Calu3 (cell line): ENCODE measurements around the gene LSS. TPM values are rescaled to one million over a fixed set of nuclear protein-coding genes. Genes with fewer than 3 reads are reported as not detected.
"Not testable (repeated sequence)": the region's sequence is repeated elsewhere in the genome, so short reads cannot be mapped to it uniquely, and the experiment has no call there.

ENCODE experiments used
- BruUV-seq: library from RNA; stranded (reverse); fragments of 400-500 nt; replicated peaks from 2 replicates; lab custom pipeline; 2021; lab: Mats Ljungman, UMichigan
- CTCF ChIA-PET: fragments of 300-600 bp; sonication (Branson Sonifier 250); formaldehyde crosslinking; loops from one replicate; lab custom pipeline; 2022; ENCODE audit warnings: antibody characterized with exemption; lab: Charles Lee
- DNase-seq: peaks from one replicate; pipeline ENCODE4 v3.0.0; 2022
- H3K27ac Mint-ChIP-seq: one replicate; pipeline ENCODE4 v1.8.0; 2022; ENCODE audit warnings: mixed read lengths; ENCODE audit not compliant: unreplicated experiment
- H3K27me3 Mint-ChIP-seq: one replicate; pipeline ENCODE4 v1.8.0; 2022; ENCODE audit warnings: mixed read lengths; ENCODE audit not compliant: unreplicated experiment
- H3K36me3 Mint-ChIP-seq: one replicate; pipeline ENCODE4 v1.8.0; 2022; ENCODE audit warnings: mild to moderate bottlenecking, moderate library complexity, mixed read lengths; ENCODE audit not compliant: insufficient read depth, unreplicated experiment
- H3K4me1 Mint-ChIP-seq: one replicate; pipeline ENCODE4 v1.8.0; 2022; ENCODE audit warnings: mild to moderate bottlenecking, low read depth, mixed read lengths; ENCODE audit not compliant: unreplicated experiment
- H3K4me3 Mint-ChIP-seq: one replicate; pipeline ENCODE4 v1.8.0; 2022; ENCODE audit warnings: mild to moderate bottlenecking, low read depth, moderate library complexity, mixed read lengths; ENCODE audit not compliant: unreplicated experiment
- H3K9me3 Mint-ChIP-seq: one replicate; pipeline ENCODE4 v1.8.0; 2022; ENCODE audit warnings: low read depth, mixed read lengths; ENCODE audit not compliant: unreplicated experiment
- intact Hi-C: fragments of 100-400 bp; cut with micrococcal nuclease; formaldehyde crosslinking; loops from one replicate; pipeline ENCODE4 v1.10.0; 2022; ENCODE audit not compliant: unreplicated experiment
- total RNA-seq: library from RNA; stranded (reverse); gene quantifications from 2 replicates; pipeline ENCODE4 v1.2.3, GENCODE V29; 2022
- TF ChIP-seq, protein P1 (sequence below): fragments of 200-600 bp; IDR thresholded peaks from one replicate; pipeline ENCODE4 v1.8.0; 2022; ENCODE audit warnings: antibody characterized with exemption; ENCODE audit not compliant: unreplicated experiment

The LSS gene
- total RNA-seq, 1 experiment from 2014 or later, result 55.1 TPM

- intact Hi-C loops, result no loop called here
- no peak overlapping the region for H3K4me3 Mint-ChIP-seq
- no peaks in the 10 kb centered on the region for H3K4me1 Mint-ChIP-seq
- H3K9me3 Mint-ChIP-seq, result no peaks in the 10 kb centered on the region
- H3K27me3 Mint-ChIP-seq, result no peaks in the 10 kb centered on the region
- TF ChIP-seq, protein P1, sequence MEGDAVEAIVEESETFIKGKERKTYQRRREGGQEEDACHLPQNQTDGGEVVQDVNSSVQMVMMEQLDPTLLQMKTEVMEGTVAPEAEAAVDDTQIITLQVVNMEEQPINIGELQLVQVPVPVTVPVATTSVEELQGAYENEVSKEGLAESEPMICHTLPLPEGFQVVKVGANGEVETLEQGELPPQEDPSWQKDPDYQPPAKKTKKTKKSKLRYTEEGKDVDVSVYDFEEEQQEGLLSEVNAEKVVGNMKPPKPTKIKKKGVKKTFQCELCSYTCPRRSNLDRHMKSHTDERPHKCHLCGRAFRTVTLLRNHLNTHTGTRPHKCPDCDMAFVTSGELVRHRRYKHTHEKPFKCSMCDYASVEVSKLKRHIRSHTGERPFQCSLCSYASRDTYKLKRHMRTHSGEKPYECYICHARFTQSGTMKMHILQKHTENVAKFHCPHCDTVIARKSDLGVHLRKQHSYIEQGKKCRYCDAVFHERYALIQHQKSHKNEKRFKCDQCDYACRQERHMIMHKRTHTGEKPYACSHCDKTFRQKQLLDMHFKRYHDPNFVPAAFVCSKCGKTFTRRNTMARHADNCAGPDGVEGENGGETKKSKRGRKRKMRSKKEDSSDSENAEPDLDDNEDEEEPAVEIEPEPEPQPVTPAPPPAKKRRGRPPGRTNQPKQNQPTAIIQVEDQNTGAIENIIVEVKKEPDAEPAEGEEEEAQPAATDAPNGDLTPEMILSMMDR, result no peak
- no peak for DNase-seq
- no peak overlapping the region for H3K27ac Mint-ChIP-seq
- CTCF ChIA-PET, result no interaction called here
- no TSS peak for BruUV-seq
- H3K36me3 Mint-ChIP-seq, result peaks cover 39% of the 10 kb centered on the region
Observed at GRCh38 chr21:46202592-46203202, 25.9 kb downstream of the LSS start.

GRCh38 chr21:46200877-46201803, 27.4 kb downstream of the LSS start:
- H3K4me3 Mint-ChIP-seq, CTCF ChIA-PET, H3K27ac Mint-ChIP-seq, BruUV-seq, DNase-seq, H3K27me3 Mint-ChIP-seq, H3K4me1 Mint-ChIP-seq, intact Hi-C loops, H3K9me3 Mint-ChIP-seq: not testable (repeated sequence)
- H3K36me3 Mint-ChIP-seq, result peaks cover 50% of the 10 kb centered on the region

- no TSS peak for BruUV-seq
- Mint-ChIP-seq H3K36me3 (peaks cover 50% of the 10 kb centered on the region), H3K27me3 (no peaks in the 10 kb centered on the region), H3K9me3 (no peaks in the 10 kb centered on the region), H3K27ac (no peak overlapping the region), H3K4me1 (no peaks in the 10 kb centered on the region), H3K4me3 (no peak overlapping the region)
- DNase-seq, result no peak
- CTCF ChIA-PET, result no interaction called here
- TF ChIP-seq, protein P1, result no peak
- intact Hi-C loops, result no loop called here
Observed at GRCh38 chr21:46199436-46200373, 28.9 kb downstream of the LSS start.

DNA sequence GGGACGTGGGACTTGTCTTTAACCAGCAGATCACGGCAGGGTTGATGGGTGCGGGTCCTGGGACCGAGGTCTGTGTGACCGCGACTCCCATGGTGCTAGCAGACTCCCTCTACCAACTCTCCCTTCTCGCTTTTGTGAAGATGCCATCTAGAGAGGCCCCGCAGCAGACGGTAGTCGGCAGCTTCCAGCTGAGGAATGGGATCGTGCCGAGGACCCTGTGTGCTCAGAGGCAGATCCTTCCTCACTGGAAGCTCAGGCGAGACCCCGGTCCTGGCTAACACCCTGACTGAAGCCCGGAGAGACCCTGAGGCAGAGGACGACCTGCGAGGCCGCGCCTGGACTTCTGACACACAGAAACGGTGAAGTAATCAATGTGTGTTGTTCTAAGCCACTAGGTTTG, 31.8 kb downstream of the LSS start:
- intact Hi-C loops, result no loop called here
- H3K4me3 Mint-ChIP-seq, result no peak overlapping the region
- H3K27me3 Mint-ChIP-seq, result no peaks in the 10 kb centered on the region
- CTCF ChIA-PET, result no interaction called here
- H3K4me1 Mint-ChIP-seq, result no peaks in the 10 kb centered on the region
- BruUV-seq, result no TSS peak
- H3K27ac Mint-ChIP-seq, result no peak overlapping the region
- no peaks in the 10 kb centered on the region for H3K9me3 Mint-ChIP-seq
- TF ChIP-seq, protein P1, result no peak
- no peak for DNase-seq
- H3K36me3 Mint-ChIP-seq, result peaks cover 33% of the 10 kb centered on the region
